Activated CD4-positive, CD25-positive, alpha-beta regulatory T cell treated with anti-CD3 and anti-CD28 coated beads, Interleukin-2, amount 50 U/mL, for 72 hours (primary cell): ENCODE results near the gene GALNT7.

ENCODE experiments used
- DNase-seq: peaks from one replicate; pipeline ENCODE4 v3.0.0; 2021

The GALNT7 gene

DNA sequence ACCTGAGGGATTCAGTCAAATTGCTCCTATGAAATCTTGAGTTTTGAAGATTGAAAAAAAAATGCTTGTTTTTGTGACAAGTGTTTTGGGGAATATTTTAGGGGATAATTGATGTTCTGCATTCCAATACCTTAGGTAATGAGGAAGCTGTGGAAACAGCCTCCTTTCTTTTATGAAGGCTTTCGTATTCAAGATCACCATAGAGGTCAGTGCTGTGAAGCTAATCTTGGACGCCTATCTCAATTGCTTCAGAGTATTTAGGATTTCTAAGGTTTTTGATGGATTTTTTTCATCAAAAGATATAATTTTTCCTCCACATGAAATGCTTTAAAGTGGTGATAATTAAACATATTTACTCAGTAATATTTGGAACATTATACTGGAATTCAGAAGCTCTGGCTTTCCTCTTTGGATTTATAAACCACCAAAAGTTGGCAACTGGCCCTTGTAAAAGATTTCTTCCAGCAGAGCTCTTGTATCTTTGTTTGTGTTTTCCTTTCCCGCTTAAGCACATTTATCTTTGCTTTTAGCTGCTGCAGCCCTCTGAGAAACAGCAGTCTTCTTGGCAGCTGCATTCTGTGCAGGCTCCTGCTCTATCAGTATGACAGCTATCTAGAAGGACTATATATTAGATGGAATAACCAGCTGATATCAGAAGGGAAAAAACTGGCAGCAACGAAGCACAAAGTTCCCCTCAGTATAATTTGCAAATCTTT lies 101.9 kb downstream of the GALNT7 start:
- DNase-seq = no peak

DNA sequence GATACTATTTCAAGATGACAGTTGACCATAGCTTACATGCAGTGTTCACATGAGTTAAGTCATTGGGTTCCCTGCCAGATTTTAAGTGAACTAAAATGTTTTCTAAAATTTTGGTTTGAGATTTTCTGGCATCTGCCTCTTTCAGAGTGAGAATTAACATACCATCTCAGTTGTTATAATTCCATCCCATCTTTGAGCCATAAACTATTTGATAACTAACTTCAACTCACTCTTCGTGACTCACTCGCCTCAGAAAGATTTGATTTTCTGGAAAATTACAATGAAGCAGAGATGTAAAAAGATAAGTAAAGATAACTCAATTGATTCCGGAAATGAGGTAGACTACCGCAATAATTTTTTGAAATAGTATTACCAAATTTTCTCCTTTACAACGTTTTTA lies 103.7 kb downstream of the GALNT7 start:
- no peak for DNase-seq

DNA sequence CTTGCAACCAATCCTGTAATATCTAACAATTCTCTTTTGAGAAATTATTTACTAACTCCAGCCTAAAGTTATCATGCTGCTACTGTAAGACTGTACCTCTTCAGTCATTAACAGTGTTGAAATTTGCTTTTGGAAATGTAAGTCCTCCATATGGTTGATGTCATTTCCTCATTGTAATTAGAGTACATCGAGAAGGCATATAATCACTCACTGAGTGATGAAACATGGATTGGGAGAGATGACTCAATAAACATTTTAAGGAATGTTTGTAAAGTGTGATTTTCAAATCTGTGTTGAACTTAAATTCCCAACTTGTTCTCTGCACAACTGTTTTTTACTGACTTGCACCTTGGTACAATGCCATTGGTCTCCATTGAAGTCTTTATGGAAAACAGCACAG lies 104.4 kb downstream of the GALNT7 start:
- DNase-seq = no peak

DNA sequence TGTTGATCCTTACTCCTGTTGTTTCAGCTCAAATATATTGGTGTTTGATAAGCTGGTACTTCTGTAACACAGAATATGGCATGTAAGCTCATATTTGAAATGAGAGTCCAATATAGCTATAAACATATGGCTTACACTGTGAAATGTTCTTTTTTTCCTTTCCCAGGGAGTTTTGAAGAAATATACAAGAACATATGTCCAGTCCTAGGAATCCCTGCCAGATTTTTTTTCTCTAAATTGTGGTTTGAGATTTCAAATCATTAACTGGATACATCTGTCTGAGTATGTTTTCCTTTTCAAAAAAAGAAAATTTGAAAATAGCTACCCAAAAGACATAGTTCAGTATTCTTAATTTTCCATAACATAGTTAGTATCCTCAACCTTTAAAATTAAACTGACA lies 105.3 kb downstream of the GALNT7 start:
- no peak for DNase-seq

DNA sequence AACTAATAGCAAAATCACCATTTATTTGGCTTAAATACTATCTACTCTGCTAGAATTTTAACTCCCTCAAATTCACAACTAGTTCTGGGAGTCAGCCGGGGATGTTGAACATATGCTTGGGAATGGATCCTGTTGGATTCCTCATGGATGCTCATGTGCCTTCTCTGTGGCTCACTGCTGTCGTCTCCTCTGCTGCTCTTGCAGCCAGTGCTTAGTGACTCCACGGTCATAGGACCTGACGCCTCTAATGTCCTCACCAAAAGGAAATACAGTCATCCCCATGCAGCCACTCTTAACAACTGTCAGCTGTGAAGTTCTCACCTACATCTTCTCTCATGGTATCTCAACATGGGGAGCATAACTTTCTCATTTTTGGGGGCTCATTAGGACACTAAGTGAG lies 106.1 kb downstream of the GALNT7 start:
- no peak for DNase-seq

DNA sequence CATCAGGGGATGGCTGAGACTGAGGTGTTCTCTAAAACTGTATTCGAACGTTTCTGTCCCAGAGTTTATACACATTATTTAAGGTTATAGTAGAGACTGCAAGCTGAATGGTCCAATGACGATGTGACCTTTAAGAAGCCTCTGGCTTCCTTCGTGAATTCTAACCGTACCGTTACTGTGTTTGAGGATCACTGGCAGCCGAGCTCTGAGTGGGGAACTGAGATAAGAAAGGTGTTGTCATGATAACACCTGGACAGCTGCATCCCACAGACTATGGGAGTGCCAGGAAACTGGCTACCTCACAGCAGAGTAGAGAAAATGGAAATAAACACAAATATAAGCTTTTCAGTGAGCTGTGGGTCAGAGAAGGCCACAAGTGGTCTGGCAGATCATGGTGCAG lies 106.5 kb downstream of the GALNT7 start:
- DNase-seq = no peak

DNA sequence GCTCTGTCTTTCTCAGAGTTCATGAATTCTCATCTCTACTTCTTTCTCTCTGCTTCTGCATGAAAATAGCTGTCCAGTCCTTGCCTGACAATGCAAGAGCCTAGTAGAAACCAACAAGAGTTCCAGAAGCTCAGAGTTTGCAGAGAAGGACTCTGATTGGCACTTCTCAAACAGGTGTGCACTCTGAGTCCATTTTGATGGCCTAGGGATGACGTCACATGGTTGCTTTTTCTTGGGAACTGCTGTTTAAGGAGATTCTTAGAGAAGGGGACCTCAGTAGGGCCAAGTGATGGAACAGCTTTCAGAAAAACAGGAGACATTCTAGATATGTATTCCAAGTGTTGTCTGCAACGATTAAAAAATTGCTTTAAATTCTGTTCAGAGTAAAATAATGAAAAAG lies 108.7 kb downstream of the GALNT7 start:
- no peak for DNase-seq

DNA sequence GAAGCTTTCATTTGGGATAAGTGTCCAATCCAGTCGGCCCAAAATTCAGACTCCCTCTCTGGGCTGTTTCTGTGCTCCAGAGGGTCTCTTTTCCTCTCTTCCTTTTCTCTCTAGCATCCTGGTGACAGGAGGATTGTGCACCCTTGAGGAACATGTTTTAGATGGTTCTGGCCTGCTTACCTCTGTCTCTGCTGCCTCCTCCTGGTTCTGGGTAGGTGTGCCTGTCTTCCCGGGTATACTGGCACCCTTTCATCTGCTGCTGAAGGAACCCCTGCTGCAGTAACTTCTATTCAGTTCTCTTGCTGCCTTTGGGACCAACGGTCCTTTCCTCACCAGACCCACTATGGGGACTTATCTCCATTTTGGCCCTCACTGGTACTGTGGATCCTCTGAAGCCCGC lies 112.4 kb downstream of the GALNT7 start:
- DNase-seq = no peak

DNA sequence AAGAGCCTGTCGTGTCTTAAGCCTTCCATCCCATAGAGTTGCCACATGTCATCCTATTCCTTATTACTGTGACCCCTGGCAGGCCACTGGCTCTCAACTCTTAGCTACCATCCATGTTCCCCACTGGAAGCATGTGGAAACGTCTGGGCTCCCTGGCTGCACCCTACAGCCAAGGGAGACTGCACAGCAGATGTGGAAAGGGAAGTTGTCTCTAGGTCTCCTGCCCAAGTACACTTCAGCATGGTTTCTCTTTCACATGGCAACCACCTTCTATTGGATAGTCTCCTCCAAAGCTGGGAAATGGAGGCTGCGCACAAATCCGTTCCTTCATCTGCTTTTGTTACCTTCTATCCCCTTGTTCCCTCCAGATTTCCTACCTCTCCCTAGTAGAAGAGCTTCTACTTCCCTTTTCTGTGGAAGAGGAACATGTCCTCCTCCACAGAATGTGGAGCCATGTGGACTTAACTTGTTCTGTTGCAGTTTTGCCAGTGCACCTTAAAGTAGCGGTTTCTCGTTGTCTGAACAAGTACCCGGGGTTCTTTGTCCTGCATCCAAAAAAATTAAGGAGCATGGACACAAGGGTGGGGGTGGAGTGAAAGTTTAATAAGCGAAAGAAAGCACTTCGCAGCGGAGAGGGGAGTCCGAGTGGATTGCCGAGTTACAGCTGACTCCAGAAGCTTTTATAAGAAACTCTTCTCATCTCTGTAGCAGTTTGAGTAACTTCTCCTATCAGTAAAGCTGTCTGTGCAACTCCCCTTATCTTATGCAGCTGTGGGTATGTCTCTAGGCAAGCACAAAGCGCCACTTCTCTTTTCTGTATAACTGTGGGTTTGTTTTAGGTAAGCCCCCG lies 113.0 kb downstream of the GALNT7 start:
- no peak for DNase-seq

DNA sequence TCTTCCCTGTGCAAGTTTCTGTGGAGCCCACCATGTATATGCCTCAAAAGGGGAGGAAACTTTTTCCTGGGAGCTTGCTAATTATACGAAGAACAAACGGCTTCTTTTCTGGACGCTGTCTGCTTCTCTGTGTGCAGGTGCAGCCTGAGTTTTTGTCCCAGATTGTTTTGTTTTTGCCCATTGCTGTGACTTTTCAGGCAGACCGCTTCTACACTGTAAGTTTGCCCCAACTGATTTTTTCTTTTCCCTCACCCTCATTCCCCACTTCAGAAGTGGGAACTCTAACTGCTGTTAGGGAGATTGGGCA lies 113.6 kb downstream of the GALNT7 start:
- no peak for DNase-seq

DNA sequence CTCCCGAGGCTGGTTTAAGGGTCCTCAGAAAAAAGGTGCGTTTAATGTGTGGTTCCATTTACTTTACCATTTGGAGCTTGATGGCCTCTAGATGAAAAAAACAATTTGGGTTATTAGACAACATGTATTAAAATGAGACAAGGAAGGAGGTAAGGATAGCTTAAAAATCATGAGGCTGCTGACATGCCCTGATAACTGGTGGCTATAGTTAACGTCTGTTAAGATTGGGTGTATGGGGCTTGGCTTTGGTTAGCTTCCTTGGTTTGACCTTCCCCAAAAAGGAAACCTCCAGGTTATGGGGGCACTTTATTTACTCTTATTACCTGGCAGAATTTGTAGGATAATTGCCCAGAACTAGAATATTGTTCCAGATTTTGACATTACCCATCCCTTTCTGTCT lies 114.0 kb downstream of the GALNT7 start:
- no peak for DNase-seq

DNA sequence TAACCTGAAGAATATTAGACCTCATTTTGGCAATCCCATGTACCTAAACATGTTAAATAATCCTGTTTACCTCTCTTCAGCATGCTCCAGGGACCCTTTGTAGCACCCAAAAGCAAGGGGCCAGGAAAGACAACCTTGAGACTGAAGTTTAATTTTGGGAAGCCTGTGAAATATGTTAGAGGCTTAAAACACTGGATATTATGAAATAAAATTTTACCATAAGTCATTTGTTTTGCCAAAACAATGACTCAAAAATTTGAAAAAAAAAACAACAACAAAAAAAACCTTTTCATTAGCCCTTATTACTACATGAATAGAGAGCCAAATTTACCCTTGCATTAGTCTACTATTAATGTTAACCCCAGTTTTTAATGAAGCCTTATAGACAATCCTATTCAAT lies 115.9 kb downstream of the GALNT7 start:
- DNase-seq = no peak

DNA sequence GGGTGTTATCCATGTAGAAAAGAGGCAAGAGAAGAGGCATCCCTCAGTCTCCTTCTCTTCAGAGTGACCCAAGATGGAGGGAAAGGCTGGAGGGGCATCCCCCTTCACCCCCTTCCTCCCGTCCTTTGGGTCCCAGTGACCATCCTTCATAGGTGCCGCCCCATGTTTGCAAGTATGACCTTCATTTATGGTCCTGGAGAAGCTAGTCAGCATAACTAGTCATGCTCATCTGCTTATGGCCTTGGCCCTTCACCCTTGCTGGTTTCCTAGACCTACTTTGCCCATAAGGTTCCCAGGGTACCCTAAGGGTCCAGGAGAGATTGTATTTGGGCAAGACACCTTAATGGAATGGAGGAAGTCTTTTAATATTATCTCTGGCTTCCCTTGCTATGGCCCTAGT lies 118.9 kb downstream of the GALNT7 start:
- no peak for DNase-seq

DNA sequence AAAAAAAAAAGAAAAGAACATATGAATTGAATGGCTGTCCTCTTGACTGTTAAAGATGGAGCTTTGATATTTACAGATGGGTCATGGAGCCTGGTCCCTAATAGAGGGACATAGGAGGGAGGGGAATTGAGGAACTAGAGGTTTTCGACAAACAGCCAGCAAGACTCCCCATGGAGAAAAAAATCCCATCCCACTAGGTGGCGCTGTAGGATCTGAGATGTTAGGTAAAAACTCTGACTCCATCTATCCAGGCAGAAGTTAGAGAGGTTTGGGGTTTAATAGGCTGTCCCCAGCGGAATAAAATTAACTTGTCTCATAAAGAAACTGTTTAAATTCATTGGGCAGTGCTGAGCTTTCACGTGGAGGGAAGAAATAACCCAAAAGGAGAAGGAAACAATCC lies 119.7 kb downstream of the GALNT7 start:
- DNase-seq = peak; percentile 74

DNA sequence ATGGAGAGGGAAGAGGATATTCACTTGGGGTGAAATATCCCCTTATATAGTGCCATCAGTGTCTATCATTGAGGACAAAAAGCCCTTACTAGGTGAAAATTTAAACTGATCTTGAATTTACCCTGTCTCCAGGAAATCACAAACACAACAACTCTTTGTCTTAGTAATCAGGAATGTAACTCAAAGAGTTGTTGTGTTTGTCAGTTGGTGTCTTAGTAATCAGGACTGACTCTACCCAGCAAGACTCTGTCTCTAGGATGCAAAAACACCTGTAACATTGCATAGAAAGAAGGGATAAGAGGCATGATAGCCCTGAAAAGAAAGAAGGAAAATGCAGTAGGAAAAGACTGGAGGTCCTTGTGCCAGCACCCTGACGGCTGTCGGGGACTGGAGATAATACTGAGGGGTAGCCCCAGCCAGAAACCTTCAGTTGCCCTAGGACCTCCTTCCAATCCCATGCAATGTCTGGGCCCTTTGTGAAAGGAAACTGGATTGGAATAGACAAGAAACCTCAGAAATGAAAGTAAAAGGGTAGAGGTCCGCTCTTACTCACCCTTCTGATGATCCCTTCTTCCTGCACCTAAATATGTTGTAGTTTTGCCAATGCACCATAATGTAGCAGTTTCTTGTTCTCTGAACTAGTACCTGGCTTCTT lies 120.2 kb downstream of the GALNT7 start:
- no peak for DNase-seq

DNA sequence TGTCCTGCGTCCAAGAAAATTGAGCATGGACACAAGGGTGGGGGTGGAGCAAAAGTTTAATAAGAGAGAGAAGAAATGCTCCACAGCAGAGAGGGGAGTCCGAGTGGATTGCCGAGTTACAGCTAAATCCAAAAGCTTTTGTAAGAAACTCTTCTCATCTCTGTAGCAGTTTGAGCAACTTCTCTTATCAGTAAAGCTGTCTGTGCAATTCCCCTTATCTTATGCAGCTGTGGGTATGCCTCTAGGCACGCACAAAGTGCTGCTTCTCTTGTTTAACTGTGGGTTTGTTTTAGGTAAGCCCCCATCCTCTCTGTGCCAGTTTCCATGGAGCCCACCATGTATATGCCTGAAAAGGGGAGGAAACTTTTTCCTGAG lies 120.7 kb downstream of the GALNT7 start:
- DNase-seq = no peak

DNA sequence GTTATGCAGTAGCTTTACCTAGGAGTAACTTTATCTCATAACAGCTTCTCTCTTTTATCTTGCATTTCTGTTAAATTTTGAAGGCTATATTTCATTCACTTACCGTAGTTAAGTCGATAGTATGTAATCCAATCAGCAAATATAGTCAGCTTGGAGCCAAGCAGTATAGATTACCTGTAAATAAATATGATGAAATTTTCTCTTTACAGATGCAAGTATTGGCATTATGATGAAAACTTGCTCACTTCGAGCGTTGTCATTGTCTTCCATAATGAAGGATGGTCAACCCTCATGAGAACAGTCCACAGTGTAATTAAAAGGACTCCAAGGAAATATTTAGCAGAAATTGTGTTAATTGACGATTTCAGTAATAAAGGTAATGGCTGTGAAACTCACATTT lies 123.3 kb downstream of the GALNT7 start:
- DNase-seq = no peak

DNA sequence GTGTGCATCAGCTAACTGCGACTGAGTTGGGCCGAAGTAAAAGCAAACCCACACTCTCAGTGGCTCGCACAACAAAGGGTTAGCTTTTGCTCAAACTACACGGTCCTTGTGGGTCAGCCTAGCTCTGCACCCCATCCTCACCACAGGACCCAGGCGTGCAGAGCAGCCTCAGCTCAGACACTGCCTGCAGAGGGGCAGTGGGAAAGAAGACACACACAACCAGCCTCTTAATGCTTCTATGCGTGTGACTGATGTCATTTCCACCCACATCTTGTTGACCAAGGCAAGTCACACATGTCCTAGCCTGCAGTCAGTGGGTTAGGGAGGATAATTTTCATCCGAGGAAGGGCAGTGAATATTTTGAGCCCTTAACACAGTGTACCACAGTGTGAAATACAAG lies 125.1 kb downstream of the GALNT7 start:
- no peak for DNase-seq

DNA sequence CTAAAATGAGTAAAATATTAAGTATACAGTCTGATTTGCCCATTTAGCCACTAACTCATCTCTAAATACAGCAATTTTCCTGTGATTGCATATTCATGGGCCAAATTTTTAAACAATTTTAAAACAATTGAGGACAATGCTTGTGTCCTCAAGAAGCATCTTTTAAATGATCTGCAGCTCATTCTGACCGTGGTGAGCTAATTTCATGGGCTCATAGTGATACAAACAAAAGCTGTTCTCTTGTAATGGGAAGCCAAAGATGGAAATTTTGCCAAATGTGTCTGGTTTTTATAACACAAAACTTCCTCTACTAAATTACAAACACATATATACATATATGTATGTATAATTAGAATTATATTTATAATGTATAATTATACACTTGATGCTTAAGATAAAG lies 125.8 kb downstream of the GALNT7 start:
- DNase-seq = no peak

DNA sequence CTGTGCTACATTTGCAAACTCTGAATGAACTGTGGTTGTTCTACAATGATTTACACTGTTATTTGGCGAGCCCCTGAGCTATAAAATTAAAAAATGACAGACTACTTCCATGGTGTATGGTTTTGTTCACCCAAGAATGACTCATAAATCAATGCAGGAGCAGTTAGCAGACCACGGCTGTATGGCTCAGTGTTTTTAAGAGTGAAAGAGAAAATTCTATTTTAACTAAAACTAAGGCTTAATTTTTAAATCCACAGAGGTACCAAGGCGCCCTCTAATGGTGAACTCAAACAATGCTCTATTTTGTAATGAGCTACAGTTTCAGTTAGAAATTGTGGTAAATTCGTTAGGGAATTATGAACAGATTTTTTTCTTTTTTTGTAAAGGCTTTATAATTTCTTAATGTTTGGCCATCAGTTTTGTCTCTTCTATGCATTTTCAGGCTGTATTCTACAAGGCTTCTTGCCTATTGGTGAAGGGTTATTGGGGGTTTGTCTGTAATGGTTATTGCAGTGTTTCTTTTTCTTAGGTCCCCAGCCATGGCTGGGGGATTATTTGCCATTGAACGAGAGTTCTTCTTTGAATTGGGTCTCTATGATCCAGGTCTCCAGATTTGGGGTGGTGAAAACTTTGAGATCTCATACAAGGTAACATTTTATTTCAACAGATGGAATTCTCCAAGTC lies 133.0 kb downstream of the GALNT7 start:
- DNase-seq = no peak

DNA sequence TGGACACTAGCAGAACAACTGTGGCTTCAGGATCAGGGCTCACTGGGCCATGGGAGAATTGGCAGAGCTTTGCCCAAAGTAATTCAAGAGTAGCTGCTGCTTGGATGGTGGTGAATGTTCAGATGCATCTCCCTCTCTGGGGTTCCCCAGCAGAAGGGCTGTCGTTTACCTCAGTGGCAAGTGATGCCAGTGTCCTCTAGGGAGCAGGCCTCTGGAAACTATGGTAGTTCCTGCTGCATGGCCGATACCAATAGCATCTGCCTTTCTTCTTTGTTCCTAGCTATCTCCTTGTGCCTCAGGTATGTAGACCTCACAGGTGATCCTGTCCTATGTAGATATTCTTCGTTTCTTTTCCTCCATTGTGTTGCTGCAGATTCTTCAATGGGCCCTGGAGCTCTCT lies 139.2 kb downstream of the GALNT7 start:
- DNase-seq = no peak

DNA sequence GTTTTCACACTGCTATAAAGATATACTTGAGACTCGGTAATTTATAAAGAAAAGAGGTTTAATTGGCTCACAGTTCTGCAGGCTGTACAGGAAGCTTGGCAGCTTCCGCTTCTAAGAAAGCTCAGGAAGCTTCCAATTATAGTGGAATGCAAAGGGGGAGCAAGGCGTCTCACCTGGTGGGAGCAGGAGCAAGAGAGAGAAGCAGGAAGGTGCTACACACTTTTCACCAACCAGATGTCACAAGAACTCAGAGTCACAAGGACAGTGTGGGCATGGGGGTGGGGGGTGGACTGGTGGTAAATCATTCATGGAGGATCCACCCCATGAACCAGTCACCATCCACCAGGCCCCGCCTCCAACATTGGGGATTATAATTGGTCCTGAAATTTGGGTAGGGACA lies 142.8 kb downstream of the GALNT7 start:
- no peak for DNase-seq

DNA sequence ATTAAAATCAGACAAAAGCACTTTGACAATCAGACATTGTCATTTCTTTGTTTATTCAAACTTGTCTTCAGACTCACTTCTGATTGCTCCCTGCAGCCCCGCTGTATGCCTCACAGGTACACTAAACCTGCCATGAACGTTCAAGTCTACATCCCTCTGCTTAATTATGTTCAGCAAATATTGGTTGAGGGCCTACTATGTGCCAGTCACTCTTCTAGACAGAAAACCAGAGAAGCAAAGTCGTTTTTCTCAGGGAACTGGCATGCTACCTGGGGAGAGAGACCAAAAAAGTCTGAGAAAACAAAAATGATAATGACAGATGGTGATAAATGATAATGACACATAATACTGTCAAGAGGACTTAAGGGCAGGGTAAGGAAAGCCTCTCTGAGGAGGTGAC lies 146.1 kb downstream of the GALNT7 start:
- no peak for DNase-seq

DNA sequence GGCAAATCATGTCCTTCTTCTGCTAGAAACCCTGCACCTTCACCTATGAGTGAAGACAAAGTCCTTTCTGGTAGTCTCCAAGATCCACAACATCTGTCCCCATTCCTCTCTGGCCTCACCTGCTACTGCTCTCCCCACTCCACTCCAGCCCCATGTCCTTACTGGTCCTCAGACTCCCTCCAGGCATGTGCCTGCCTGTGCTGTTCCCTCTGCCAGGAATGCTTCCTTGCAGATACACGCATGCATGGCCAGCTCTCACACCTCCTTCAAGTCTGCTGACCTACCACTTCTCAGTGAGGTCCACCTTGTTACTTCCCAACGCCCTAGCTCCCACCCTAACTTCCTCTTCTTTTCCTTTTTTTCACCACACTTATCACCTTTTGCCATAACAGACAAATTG lies 147.4 kb downstream of the GALNT7 start:
- DNase-seq = no peak
